WTC11 (cell line): ENCODE data around the gene BBS12. TPM values are rescaled to one million over a fixed set of nuclear protein-coding genes. Genes with fewer than 3 reads are reported as not detected.

Experiments used
- ATAC-seq: fragments of 200-7000 bp; cut with Tn5 transposase; 2 replicates; pipeline ENCODE4 v1.10.0; 2021; ENCODE audit warnings: mild to moderate bottlenecking, moderate library complexity
- CTCF ChIA-PET: fragments of 300-600 bp; sonication (Branson Sonifier 250); formaldehyde crosslinking; loops from one replicate; lab custom pipeline; 2021; ENCODE audit warnings: antibody characterized with exemption; lab: Charles Lee
- POLR2A ChIA-PET: fragments of 350-600 bp; sonication (Branson Sonifier 250); formaldehyde crosslinking; loops from one replicate; lab custom pipeline; 2021; ENCODE audit warnings: antibody characterized with exemption; lab: Charles Lee
- DNase-seq: peaks from one replicate; pipeline ENCODE4 v3.0.0; 2021; ENCODE audit warnings: low spot score
- H3K27ac Mint-ChIP-seq: 2 replicates; pipeline ENCODE4 v1.8.0; 2021; ENCODE audit warnings: mixed read lengths
- H3K27me3 Mint-ChIP-seq: 2 replicates; pipeline ENCODE4 v1.8.0; 2021; ENCODE audit warnings: low read depth, mild to moderate bottlenecking, moderate library complexity, mixed read lengths
- H3K36me3 Mint-ChIP-seq: 2 replicates; pipeline ENCODE4 v1.8.0; 2021; ENCODE audit warnings: mixed read lengths
- H3K4me1 Mint-ChIP-seq: 2 replicates; pipeline ENCODE4 v1.8.0; 2022; ENCODE audit warnings: mixed read lengths
- H3K4me3 Mint-ChIP-seq: 2 replicates; pipeline ENCODE4 v1.8.0; 2021; ENCODE audit warnings: mild to moderate bottlenecking, moderate library complexity, mixed read lengths
- H3K9me3 Mint-ChIP-seq: 2 replicates; pipeline ENCODE4 v1.8.0; 2021; ENCODE audit warnings: mixed read lengths
- CREB1 ChIP-seq: sonication (generic); formaldehyde crosslinking; IDR thresholded peaks from 2 replicates; pipeline ENCODE4 v1.8.0; 2023; ENCODE audit warnings: mild to moderate bottlenecking, missing genetic modification reagents
- ETV6 ChIP-seq: sonication (generic); formaldehyde crosslinking; IDR thresholded peaks from 2 replicates; pipeline ENCODE4 v1.8.1; 2022; ENCODE audit warnings: mild to moderate bottlenecking, missing genetic modification reagents
- GRHL2 ChIP-seq: fragments of 250-450 bp; sonication (Bioruptor Pico); IDR thresholded peaks from 2 replicates; pipeline ENCODE4 v1.8.0; 2022; ENCODE audit warnings: mild to moderate bottlenecking, moderate library complexity; ENCODE audit not compliant: insufficient replicate concordance, severe bottlenecking
- JUN ChIP-seq: sonication (generic); formaldehyde crosslinking; IDR thresholded peaks from 2 replicates; pipeline ENCODE4 v1.8.0; 2023; ENCODE audit warnings: mild to moderate bottlenecking, missing genetic modification reagents
- NR1H2 ChIP-seq: sonication (generic); formaldehyde crosslinking; IDR thresholded peaks from 2 replicates; pipeline ENCODE4 v1.9.0; 2021; ENCODE audit warnings: mild to moderate bottlenecking, moderate library complexity, missing genetic modification reagents
- NR2C2 ChIP-seq: sonication (generic); formaldehyde crosslinking; IDR thresholded peaks from 2 replicates; pipeline ENCODE4 v1.8.0; 2022; ENCODE audit warnings: mild to moderate bottlenecking, missing genetic modification reagents
- TCF7 ChIP-seq: sonication (generic); formaldehyde crosslinking; IDR thresholded peaks from 2 replicates; pipeline ENCODE4 v1.8.0; 2022; ENCODE audit warnings: mild to moderate bottlenecking, low read depth, missing genetic modification reagents, moderate library complexity
- ZBTB21 ChIP-seq: sonication (generic); formaldehyde crosslinking; IDR thresholded peaks from 2 replicates; pipeline ENCODE4 v1.8.1; 2023; ENCODE audit warnings: mild to moderate bottlenecking, missing genetic modification reagents, borderline replicate concordance
- ZNF138 ChIP-seq: sonication (generic); formaldehyde crosslinking; conservative IDR thresholded peaks from 2 replicates; pipeline ENCODE4 v1.8.1; 2022; ENCODE audit warnings: mild to moderate bottlenecking, moderate library complexity, missing genetic modification reagents
- ZNF232 ChIP-seq: sonication (generic); formaldehyde crosslinking; IDR thresholded peaks from 2 replicates; pipeline ENCODE4 v1.8.0; 2022; ENCODE audit warnings: mild to moderate bottlenecking, missing genetic modification reagents
- ZNF317 ChIP-seq: sonication (generic); formaldehyde crosslinking; IDR thresholded peaks from 2 replicates; pipeline ENCODE4 v1.8.1; 2023; ENCODE audit warnings: low read depth, mild to moderate bottlenecking, moderate library complexity, missing genetic modification reagents, borderline replicate concordance
- total RNA-seq: library from RNA; stranded (reverse); gene quantifications from 3 replicates; pipeline ENCODE4 v1.2.3, GENCODE V29; 2021
- TF ChIP-seq, protein P1 (sequence below): fragments of 250-450 bp; sonication (Bioruptor Pico); IDR thresholded peaks from 2 replicates; pipeline ENCODE4 v1.8.0; 2021; ENCODE audit warnings: mild to moderate bottlenecking
- TF ChIP-seq, protein P2 (sequence below): sonication (generic); formaldehyde crosslinking; IDR thresholded peaks from 2 replicates; pipeline ENCODE4 v1.8.0; 2022; ENCODE audit warnings: mild to moderate bottlenecking, missing genetic modification reagents
- TF ChIP-seq, protein P3 (sequence below): fragments of 250-450 bp; sonication (Bioruptor Pico); IDR thresholded peaks from 2 replicates; pipeline ENCODE4 v2.1.2; 2022; ENCODE audit warnings: mild to moderate bottlenecking, moderate library complexity
- TF ChIP-seq, protein P4 (sequence below): fragments of 250-450 bp; sonication (Bioruptor Pico); IDR thresholded peaks from 2 replicates; pipeline ENCODE4 v1.9.0; 2021; ENCODE audit warnings: moderate library complexity, mild to moderate bottlenecking, inconsistent platforms, borderline replicate concordance
- TF ChIP-seq, protein P5 (sequence below): sonication (generic); formaldehyde crosslinking; IDR thresholded peaks from 2 replicates; pipeline ENCODE4 v1.8.0; 2022; ENCODE audit warnings: mild to moderate bottlenecking, missing genetic modification reagents
- TF ChIP-seq, protein P6 (sequence below): sonication (generic); formaldehyde crosslinking; IDR thresholded peaks from 2 replicates; pipeline ENCODE4 v1.8.0; 2022; ENCODE audit warnings: mild to moderate bottlenecking, missing genetic modification reagents
- TF ChIP-seq, protein P7 (sequence below): sonication (generic); formaldehyde crosslinking; IDR thresholded peaks from 2 replicates; pipeline ENCODE4 v1.8.0; 2023; ENCODE audit warnings: missing genetic modification reagents
- TF ChIP-seq, protein P8 (sequence below): sonication (generic); formaldehyde crosslinking; IDR thresholded peaks from 2 replicates; pipeline ENCODE4 v1.8.1; 2022; ENCODE audit warnings: low read depth, mild to moderate bottlenecking, moderate library complexity, missing genetic modification reagents, borderline replicate concordance

BBS12 gene
- total RNA-seq, 1 experiment from 2014 or later = 2.7 TPM

DNA sequence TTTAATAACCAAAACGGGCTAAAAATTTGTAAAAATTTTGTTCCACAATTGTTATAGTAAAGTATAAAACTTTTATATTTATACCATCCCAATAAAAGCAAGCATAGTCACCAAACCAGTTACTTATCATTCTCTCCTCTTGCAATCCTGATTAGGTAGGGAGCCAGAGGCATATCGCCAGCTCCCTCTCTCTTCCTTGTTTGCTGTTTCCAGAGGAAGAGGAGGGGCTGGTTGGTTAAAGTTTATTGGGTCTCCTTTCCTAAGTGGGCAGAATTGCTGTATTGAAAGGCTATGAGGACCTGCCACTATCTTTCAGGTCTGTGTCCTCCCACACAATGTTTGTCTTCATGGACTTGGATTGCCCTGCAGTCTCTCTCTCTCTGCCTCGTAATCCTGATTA, 29.6 kb upstream of the BBS12 start:
- H3K4me3 Mint-ChIP-seq = no peak overlapping the region
- DNase-seq (no peak), ATAC-seq (no peak)
- ChIA-PET POLR2A (no interaction called here), CTCF (interaction anchor here (2.0 kb wide), 1 partner anchor 14 kb away, joined by 10 read pairs; no protein-coding TSS in a partner anchor)
- H3K27me3 Mint-ChIP-seq = no peaks in the 10 kb centered on the region; the same call in 1 of the 2 replicates
- no peak for TF ChIP-seq NR2C2 (CRISPR knock-in tag)
- TF ChIP-seq, protein P1, sequence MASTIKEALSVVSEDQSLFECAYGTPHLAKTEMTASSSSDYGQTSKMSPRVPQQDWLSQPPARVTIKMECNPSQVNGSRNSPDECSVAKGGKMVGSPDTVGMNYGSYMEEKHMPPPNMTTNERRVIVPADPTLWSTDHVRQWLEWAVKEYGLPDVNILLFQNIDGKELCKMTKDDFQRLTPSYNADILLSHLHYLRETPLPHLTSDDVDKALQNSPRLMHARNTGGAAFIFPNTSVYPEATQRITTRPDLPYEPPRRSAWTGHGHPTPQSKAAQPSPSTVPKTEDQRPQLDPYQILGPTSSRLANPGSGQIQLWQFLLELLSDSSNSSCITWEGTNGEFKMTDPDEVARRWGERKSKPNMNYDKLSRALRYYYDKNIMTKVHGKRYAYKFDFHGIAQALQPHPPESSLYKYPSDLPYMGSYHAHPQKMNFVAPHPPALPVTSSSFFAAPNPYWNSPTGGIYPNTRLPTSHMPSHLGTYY (CRISPR knock-in tag) = no peak
- TF ChIP-seq, protein P2, sequence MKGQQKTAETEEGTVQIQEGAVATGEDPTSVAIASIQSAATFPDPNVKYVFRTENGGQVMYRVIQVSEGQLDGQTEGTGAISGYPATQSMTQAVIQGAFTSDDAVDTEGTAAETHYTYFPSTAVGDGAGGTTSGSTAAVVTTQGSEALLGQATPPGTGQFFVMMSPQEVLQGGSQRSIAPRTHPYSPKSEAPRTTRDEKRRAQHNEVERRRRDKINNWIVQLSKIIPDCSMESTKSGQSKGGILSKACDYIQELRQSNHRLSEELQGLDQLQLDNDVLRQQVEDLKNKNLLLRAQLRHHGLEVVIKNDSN = no peak
- TF ChIP-seq, protein P3, sequence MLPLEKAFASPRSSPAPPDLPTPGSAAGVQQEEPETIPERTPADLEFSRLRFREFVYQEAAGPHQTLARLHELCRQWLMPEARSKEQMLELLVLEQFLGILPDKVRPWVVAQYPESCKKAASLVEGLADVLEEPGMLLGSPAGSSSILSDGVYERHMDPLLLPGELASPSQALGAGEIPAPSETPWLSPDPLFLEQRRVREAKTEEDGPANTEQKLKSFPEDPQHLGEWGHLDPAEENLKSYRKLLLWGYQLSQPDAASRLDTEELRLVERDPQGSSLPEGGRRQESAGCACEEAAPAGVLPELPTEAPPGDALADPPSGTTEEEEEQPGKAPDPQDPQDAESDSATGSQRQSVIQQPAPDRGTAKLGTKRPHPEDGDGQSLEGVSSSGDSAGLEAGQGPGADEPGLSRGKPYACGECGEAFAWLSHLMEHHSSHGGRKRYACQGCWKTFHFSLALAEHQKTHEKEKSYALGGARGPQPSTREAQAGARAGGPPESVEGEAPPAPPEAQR (CRISPR knock-in tag) = no peak
- no peak overlapping the region for H3K27ac Mint-ChIP-seq
- no peaks in the 10 kb centered on the region for H3K9me3 Mint-ChIP-seq
- no peaks in the 10 kb centered on the region for H3K36me3 Mint-ChIP-seq
- peaks cover 3% of the 10 kb centered on the region; the same call in 1 of the 2 replicates for H3K4me1 Mint-ChIP-seq

DNA sequence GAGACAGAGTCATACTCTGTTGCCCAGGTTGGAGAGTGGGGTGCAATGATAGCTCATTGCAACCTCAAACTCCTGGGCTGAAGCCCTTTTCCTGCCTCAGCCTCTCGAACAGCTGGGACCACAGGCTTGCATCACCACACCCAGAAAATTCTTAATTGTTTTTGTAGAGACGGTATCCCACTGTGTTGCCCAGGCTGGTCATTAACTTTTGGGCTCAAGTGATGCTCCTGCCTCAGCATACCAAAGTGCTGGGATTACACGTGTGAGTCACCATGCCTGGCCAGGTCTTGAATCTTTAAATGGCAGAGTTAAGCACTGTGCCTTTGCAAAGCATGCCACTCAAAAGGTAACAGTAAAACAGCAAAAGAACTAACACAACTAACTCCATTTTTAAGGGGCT, 28.6 kb upstream of the BBS12 start:
- ChIA-PET CTCF (interaction anchor here (2.3 kb wide), 1 partner anchor 14 kb away, joined by 7 read pairs; no protein-coding TSS in a partner anchor), POLR2A (no interaction called here)
- Mint-ChIP-seq H3K27ac (no peak overlapping the region), H3K9me3 (no peaks in the 10 kb centered on the region), H3K4me1 (peaks cover 3% of the 10 kb centered on the region; the same call in 1 of the 2 replicates), H3K36me3 (no peaks in the 10 kb centered on the region), H3K27me3 (no peaks in the 10 kb centered on the region), H3K4me3 (no peak overlapping the region)
- DNase-seq (no peak), ATAC-seq (peak; percentile 34)
- TF ChIP-seq, protein P4, sequence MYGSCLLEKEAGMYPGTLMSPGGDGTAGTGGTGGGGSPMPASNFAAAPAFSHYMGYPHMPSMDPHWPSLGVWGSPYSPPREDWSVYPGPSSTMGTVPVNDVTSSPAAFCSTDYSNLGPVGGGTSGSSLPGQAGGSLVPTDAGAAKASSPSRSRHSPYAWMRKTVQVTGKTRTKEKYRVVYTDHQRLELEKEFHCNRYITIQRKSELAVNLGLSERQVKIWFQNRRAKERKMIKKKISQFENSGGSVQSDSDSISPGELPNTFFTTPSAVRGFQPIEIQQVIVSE = no peak
- TF ChIP-seq, protein P5, sequence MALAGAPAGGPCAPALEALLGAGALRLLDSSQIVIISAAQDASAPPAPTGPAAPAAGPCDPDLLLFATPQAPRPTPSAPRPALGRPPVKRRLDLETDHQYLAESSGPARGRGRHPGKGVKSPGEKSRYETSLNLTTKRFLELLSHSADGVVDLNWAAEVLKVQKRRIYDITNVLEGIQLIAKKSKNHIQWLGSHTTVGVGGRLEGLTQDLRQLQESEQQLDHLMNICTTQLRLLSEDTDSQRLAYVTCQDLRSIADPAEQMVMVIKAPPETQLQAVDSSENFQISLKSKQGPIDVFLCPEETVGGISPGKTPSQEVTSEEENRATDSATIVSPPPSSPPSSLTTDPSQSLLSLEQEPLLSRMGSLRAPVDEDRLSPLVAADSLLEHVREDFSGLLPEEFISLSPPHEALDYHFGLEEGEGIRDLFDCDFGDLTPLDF (CRISPR knock-in tag) = no peak
- TF ChIP-seq, protein P6, sequence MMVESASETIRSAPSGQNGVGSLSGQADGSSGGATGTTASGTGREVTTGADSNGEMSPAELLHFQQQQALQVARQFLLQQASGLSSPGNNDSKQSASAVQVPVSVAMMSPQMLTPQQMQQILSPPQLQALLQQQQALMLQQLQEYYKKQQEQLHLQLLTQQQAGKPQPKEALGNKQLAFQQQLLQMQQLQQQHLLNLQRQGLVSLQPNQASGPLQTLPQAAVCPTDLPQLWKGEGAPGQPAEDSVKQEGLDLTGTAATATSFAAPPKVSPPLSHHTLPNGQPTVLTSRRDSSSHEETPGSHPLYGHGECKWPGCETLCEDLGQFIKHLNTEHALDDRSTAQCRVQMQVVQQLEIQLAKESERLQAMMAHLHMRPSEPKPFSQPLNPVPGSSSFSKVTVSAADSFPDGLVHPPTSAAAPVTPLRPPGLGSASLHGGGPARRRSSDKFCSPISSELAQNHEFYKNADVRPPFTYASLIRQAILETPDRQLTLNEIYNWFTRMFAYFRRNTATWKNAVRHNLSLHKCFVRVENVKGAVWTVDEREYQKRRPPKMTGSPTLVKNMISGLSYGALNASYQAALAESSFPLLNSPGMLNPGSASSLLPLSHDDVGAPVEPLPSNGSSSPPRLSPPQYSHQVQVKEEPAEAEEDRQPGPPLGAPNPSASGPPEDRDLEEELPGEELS (CRISPR knock-in tag) = no peak
- TF ChIP-seq, protein P7, sequence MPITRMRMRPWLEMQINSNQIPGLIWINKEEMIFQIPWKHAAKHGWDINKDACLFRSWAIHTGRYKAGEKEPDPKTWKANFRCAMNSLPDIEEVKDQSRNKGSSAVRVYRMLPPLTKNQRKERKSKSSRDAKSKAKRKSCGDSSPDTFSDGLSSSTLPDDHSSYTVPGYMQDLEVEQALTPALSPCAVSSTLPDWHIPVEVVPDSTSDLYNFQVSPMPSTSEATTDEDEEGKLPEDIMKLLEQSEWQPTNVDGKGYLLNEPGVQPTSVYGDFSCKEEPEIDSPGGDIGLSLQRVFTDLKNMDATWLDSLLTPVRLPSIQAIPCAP (CRISPR knock-in tag) = no peak
- TF ChIP-seq JUN (no peak), NR1H2 (no peak), ZNF317 (CRISPR knock-in tag) (no peak), CREB1 (no peak), GRHL2 (CRISPR knock-in tag) (no peak), TCF7 (CRISPR knock-in tag) (no peak), ETV6 (CRISPR knock-in tag) (no peak), ZNF232 (CRISPR knock-in tag) (no peak), ZNF138 (CRISPR knock-in tag) (no peak), ZBTB21 (CRISPR knock-in tag) (no peak)
- TF ChIP-seq, protein P8, sequence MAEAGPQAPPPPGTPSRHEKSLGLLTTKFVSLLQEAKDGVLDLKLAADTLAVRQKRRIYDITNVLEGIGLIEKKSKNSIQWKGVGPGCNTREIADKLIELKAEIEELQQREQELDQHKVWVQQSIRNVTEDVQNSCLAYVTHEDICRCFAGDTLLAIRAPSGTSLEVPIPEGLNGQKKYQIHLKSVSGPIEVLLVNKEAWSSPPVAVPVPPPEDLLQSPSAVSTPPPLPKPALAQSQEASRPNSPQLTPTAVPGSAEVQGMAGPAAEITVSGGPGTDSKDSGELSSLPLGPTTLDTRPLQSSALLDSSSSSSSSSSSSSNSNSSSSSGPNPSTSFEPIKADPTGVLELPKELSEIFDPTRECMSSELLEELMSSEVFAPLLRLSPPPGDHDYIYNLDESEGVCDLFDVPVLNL (CRISPR knock-in tag) = no peak
- TF ChIP-seq, protein P1 (CRISPR knock-in tag) = no peak
